GM19035 (cell line): ENCODE measurements around the gene TRNT1.

ENCODE experiments used
- ATAC-seq: cut with Tn5 transposase; IDR thresholded peaks from one replicate; pipeline ENCODE4 v1.9.1; 2021; ENCODE audit not compliant: unreplicated experiment

Gene TRNT1

GRCh38 chr3:3126477-3127431 is at the start of gene TRNT1:
Gene TRNT1 (plus strand): TSS chr3:3126940. CDS start chr3:3129041, 2,101 bp downstream.
- ATAC-seq = peak; percentile 95

GRCh38 chr3:3080309-3080708 is 46.4 kb upstream of the TRNT1 start:
- no peak for ATAC-seq

DNA sequence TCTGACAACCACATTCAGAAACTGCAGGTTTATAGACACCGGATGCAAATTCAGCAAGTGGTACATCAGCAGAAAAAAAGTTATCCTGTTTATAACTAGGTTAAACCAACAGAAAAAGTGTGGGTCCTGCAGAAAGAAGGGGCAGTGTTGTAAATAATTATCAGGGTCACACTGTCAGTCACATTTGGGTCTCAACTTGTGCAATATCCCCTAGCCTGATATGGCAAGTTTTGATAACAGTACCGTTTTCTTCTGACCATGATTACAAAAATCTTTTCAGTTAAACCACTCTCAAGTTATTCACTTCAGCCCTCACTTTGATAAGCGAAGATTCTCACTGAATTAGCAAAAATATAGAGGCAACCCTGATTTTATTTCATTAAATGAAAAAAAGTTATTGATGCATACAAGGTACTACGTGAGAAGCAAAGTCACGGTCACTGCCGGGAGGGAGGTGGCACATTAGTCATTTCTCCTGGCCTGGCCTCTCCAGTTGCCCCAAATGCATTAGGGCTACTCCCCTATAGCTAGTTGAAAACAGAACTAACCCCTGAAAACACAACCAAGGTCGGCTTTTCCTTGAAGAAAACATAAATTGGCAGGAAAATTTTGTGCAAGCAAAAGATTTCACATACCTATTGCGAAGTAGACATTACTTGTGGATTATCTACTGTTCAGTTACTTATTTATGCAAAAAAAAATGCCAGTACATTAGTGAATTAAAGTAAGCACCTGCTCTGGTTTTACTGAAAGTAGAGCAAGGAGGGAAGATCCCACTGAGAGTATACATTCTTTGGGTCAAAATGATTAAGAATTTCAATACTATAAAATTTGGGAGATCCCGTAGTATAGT is 45.1 kb upstream of the TRNT1 start:
- ATAC-seq = peak; percentile 42

GRCh38 chr3:3082234-3082924 is 44.4 kb upstream of the TRNT1 start:
- peak; percentile 81 for ATAC-seq

GRCh38 chr3:3084890-3085289 is 41.9 kb upstream of the TRNT1 start:
- no peak for ATAC-seq

- ATAC-seq = no peak
Observed at GRCh38 chr3:3085782-3086181, 41.0 kb upstream of the TRNT1 start.

GRCh38 chr3:3086239-3086638 is 40.5 kb upstream of the TRNT1 start:
- no peak for ATAC-seq

- ATAC-seq = no peak
Observed at GRCh38 chr3:3087279-3087678, 39.5 kb upstream of the TRNT1 start.

- no peak for ATAC-seq
Observed at GRCh38 chr3:3087716-3088465, 38.8 kb upstream of the TRNT1 start.

DNA sequence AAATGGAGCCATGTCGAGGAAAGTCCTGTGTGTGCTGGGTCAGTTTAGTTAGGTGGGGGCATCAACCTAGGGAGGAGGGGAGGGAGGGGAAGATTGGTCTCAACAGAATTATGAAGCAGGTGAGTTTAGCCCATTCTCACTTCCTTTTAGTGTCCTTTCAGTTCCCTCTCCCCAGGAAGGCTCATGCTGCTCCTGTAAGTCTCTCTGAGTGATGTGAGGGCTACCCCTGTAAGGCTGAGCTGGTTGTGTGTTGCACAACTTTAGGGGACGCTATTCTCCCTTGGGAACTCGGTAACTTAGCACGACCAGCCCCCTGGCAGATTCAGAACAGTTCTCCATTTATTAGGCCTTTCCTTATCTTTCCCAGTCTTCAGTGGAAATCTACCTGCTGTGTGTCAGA is 37.7 kb upstream of the TRNT1 start:
- peak; percentile 93 for ATAC-seq

DNA sequence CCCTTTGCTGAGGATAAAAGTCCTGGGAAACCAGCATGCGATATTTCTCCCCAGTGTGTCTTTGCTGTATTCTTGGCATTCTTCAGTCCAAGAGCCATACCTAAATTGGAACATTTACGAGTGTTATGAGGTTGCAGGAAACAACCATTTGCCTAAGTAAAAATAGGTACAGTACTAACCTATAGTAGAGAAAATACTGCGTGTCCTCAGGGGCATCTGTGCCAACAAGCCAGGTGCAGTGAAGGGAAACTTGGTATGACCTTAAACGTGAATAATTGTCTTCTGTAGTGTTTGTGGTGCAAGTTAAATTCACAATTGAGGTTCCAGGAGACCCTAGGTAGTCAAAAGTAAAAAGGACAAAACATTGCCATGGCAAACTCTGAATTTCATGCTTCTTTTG is 28.8 kb upstream of the TRNT1 start:
- no peak for ATAC-seq

DNA sequence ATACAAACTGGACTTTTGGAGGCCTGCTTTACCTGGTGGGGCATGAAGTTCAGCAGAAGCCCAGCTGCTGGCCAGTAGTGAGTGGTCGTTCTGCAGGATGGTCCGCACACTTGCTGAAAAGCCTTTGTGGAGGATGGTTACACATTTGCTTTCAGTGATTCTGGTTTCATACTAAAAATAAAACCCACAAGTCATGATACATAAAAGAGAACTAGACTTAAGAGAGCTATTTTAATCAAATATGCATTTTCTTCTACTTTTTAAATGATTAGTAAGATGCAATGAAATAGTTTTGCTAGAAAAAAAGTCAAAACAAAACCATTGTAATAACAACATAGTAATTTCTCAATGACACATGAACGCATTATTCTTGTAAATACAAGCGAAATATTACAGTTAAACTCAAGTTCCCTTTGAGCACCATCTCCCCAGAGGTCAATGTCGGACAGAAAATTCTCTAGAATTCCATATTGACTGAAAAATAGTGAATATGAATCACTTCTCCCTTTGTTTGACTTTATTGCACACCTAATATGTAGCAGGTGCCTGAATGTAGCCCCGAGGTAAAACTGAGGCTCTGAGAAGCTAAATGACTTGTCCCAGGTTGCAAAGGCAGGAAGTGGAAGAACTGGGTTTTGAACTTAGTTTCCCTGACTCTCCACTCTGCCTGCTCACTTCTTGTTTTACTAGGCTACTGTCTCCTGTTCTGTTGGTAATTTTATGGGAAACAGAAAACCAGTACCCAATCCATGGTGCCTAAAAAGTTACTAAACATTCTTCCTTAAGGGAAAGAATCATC is 24.9 kb upstream of the TRNT1 start:
- peak; percentile 64 for ATAC-seq

DNA sequence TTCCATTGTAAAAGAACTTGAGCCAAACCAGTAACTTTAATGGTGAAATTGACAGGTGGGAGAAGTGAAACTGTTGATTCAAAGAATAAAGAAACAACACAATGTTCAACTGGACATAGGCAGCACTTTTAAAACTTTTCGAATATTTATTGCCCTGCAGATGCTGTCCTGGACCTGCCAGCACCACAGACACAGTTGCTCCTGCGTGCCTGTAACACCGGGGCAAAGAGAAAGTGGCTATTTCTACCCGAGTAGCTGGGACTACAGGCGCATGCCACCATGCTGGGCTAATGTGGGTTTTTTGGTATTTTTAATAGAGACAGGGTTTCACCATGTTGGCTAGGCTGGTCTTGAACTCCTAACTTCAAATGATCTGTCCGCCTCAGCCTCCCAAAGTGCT is 24.0 kb upstream of the TRNT1 start:
- no peak for ATAC-seq

DNA sequence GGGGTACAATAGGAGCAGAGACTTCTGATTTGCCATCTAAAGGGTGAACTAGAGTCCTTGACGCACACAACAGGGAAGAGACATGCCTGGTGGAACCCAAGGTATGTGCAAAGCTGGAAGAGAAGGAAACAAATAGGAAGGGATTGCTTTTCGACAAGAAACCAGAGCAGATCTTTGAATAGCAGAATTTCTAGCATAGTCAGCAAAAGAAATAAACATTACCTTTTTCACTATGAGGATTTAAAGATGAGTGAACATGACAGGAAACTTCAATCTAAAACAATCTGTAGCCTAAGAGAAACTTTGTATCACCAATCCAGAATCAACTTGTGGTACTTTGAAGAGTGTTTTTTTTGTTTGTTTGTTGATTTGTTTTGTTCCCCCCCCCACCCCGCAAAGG is 21.5 kb upstream of the TRNT1 start:
- ATAC-seq = no peak

GRCh38 chr3:3105815-3106214 is 20.9 kb upstream of the TRNT1 start:
- ATAC-seq = no peak

DNA sequence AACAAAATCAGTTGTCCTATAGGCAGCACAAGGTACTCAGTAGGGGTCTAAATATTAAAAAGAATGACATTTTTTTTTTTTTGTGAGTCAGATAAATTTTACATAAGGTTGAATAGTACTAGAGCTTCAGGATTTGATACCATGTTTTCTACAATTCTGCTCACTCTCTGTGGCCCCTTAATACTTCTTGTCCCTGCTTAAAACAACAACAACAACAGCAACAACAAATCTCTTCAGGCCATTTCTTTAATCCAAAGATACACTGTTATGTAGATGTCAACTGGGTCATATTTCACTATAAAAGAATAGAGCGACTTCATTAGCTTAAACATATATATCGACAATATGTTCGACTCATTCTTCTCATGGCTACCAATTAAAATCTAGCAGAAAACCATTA is 19.6 kb upstream of the TRNT1 start:
- no peak for ATAC-seq

DNA sequence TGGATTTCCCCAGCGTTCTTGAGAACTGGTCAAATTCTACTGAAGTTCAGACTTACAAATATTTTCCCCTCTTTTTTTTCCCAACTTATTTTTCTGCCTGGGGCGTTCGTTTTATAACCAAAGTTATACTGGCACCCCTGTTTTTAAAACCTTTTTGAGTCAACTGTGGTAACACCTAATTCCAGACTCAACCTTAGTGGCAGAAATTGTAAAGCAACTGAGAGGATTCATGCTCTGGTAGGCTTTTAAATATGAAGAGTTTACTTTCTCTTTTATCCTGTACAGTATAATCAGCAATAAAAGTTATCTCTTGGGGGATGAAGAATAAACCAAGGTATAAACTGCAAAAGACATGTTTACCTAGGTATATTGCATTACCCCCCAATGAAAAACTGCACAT is 18.9 kb upstream of the TRNT1 start:
- no peak for ATAC-seq

DNA sequence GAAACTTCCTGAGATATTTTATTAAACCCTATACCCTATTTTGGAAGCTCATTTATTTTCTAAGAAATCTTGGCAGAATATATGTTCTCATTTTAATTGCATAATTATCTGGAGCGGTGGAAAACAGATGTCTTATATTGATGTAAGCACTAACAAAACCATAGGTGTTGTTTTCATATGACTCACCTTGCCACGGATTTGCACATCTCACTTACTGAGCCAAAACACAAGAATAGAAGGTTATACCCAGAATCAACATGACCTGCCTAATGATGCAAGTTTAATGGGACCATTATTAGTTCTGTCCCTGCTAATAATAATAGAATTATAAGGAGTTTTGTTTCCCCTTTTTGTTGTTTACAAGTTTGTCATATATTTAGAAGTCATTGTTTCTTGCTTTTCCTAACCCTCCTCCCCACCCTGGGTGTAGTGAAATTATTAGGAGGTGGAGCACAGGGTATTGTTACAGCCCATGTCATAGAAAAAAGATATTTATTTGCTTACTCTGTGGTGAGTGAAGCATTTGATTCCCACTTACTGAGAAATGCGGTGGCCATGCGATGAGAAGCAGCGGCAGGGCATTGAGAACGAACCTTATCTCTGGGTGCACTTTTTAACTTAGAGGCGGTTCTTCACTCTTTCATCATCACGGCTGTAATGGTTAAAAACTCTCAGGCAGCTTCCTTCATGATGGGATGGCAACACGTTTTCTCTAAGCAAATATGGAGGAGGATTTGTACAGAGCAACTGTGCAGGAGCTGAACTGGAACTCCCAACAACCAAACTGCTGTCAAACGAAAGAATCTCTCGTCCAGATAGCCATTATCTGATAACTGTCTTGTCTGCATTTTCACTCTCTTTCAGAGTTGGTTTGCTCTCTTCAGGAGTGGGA is 17.1 kb upstream of the TRNT1 start:
- peak; percentile 75 for ATAC-seq

DNA sequence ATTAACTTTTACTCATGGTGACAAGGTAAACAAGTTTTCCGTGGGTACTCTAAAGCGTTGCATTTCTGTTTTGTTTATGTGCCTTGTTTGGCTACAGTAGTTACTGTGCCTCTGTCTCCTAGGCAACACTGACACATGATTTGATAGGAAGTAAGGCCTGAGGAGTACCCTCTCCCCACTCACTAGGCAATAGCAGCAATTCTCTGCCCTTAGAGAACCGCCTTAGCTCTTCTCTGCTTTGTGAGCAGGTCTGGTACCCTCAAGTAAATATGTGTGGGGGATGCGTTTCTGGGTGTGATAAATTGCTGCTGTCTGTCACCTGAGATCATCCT is 16.5 kb upstream of the TRNT1 start, which contains the start of gene IL5RA:
Gene IL5RA, minus strand, starts transcription at position 76 of the 332 bp plus-strand sequence. CDS start 5,390 bp downstream, outside the sequence.
- ATAC-seq = peak; percentile 60
